Measurements from ENCODE around the gene SLC12A8.

The SLC12A8 gene

DNA sequence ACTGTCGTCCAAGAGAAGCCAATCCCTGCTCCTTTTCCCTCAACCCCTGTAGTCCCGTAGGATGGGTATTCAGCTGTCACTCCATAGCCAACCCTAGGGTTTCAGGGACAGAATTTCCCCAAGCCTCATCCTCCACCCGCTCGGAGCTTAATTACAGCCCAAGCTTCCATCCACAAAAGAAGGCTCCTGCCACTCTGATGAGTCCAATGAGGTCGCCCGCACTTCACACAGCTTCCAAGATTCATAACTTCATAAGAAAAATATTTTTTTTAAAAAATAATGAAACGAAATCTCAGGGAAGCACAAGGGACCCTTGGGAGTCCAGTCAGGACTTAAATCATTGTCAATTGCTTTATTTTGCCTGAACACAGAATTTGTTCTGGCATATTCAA is 75.6 kb downstream of the SLC12A8 start:
- no peak for DNase-seq

DNA sequence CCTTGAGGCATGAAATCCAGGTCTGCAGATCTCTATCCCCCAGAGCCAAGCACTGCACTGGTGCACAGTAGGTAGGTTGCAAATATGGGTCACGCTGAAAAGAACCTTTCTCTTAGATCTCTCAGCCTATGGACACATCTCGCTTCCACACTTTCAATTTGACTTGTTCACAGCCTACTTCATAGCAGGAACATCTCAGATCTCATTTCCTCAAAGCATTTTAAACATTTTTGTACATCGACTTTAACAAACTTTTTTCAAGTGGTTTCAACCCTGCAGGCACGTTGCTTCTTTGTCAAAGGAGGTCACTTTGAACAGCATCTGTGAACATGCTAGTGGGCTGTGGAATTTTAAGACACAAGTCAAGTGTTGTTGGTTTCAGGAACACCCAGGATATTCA is 76.0 kb downstream of the SLC12A8 start:
- no peak for DNase-seq

DNA sequence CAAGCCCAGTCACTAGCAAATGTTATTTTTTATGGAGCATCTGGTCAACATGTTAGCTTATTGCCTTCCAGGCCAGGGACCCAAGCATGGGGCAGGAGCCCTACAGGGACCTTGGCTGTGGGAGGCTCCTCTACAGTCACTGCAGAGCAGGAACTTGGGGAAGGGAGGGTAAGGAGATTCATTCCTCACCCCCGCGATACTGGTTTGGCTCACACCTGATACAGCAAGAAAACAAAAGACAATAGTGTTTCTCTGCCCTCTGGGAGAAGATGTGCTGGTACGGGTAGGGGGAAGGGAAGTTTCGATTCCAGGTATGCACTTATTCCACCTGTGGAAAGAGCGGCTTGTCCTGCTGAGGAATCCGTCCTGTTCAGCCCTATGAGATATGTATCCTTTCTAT is 77.6 kb downstream of the SLC12A8 start:
- peak; percentile 50 for DNase-seq

DNA sequence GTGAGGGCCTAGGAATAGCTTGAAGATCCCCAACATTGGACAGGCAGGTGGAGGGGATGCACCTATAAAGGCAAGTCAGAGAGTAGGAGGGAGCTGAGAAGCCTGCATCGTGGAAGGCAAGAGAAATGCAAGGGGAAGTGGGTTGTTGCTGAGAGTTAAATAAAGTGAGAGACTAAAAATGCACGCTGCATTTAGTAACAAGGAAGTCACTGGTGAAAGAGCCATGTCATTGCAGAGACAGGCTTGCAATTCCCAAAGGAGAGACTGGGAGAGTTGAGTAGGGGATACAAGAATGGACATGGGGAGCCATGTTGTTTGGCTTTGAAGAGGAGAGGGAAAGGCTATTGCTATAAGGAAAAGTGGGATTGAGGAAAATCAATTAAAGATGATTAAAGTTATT is 79.7 kb downstream of the SLC12A8 start:
- no peak for DNase-seq

DNA sequence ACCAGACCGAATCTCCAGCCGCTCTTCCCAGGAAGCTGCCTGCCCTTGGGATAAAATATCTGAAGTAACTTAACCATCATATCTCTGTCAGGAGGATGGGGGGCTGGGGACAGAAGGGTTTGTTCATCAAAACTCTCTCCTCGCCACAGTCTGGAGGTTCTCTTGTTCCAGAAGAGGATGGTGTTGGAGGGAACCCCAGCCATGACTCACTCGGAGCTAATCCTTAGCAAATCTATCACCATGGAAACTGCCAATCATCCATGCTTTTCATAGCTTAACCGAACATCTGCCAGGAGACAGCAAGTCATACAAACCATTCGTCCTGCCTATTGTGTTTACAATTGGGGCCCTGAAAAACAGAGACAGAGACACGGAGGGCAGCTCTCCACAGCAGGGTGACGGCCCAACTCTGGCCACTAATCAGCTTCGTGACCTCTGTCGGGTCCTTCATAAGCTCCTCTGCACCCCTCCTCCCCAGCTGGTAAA is 83.0 kb downstream of the SLC12A8 start:
- DNase-seq: no peak

DNA sequence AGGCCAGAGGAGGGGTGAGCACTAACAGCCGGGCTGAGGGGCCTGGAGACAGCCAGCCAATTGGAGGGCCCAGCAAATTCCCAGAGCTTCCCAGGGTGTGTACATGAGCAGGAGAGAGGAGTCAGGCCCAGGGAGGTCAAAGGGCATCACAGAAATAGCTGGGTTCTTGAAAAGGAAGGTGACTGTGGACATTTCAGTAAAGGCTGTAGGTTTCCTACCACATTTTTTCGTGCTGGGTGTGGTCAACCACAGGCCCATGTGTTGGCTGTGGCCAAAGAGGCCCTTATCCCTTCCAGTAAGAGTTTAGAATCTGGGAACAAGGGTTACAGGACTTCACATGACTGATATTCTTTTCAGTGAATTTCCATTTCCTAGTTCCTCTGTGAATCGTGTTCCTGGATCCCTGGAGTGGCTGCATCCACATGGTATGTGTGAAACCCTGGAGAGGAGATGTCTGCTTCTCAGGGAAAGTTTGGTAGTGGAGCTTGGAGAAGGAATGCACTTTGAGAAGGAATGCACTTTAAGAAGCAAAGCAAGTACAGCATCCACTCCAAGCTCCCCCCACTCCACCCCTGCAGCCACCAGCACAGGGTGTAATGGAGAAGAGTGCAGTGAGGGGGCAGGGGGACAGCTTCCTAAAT is 83.6 kb downstream of the SLC12A8 start:
- peak; percentile 91 for DNase-seq

DNA sequence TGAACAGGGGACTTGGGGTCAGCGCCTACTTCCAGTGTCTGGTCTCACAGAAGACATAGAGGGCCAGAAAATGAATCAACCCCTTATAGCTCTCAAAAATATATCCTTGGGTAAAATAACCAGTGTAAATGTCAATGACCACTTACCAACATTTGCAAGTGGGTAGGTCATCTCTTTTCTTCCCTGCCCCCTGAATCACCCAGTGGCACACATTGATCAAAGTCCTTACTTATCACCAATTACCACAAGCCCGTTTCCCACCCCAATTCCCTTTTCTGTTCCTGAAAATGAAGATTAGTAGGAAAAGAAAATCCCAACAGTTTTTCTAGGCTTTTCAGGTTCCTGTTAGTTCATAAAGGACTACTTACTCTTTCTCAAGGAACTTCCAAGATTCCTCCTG is 86.2 kb downstream of the SLC12A8 start:
- DNase-seq: no peak

DNA sequence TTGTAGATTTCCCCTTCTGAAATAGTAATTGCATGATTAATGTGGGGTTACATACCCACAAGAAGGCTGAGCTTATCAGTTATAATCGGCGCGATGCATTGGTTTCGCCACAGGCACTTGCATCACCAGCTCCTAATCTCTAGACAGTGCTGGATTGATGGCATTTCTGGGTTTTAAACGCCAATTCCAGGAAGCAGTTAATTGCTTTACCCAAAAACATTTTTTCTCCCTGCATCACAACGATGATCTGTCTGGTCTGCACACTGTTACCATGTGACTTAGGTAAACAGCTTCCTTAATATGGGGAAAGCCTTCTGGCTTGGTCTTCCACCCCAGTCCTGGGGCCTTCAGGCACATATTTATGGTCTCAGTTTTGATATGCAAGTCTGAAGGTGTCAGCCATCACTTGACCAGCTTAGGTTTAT is 86.7 kb downstream of the SLC12A8 start:
- peak; percentile 68 for DNase-seq

DNA sequence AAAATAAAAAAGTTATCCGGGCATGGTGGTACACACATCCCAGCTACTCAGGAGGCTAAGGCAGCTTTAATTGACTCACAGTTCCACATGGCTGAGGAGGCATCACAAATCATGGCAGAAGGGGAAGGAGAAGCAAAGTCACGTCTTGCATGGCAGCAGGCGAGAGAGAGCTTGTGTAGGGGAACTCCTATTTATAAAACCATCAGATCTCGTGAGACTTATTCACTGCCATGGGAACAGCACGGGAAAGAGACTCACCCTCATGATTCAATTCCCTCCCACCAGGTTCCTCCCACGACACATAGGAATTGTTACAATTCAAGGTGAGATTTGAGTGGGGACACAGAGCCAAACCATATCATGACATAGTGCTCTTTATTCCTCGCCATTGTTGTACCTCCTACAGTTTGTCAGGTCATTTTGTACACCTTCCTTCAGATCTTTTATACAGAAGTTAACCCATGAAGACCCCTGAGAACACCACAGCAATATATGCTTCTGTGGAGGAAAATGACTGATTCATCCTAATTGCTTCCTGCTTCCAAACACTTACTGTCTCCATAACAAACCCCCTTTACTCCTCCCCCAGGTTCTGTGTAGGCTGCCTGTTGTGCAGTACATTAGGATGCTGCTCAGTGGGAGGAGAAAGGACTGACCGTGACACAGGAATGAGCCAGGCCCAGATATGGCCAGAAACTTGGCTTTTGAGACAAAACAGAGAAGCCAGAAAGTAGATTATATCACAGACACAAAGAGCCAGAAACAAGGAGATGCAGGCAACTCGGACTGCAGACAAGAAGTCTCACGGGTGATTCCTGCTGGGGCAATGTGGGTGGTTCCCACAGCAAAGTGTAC is 88.9 kb downstream of the SLC12A8 start:
- DNase-seq: peak; percentile 89

DNA sequence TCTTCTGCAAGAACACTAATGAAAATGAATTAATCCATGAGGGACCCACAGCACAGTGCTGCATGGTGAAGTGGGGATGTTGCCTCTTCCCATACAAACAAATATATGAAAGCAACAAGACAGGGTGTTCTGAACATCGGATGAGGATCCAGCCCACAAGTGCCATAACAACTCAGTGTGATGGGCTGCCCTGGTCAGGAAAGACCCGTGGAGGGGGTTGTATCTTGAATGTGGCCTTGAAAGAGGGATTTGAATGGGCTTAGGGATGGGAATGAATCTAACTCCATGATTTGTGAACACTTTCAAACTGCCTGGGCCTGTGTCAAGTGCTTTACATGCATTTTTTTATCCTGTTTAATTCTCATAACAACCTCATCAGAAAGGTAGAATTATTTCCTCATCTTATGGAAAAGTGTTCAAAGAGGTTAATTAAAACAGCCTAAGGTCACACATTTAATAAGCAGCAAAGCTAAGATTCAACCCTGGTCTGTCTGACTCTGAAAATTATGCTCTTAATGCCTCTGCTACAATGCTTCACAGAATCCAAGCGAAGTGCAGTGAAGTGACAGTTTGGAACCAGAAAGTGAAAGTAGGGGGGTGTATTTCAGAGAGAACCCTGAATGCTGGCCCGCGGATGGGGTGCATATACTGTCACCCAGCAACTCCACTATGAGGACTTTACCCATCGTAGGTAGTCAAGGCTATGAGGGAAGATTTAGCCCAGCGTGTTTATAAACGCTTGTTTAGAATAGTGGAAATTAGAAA is 91.1 kb downstream of the SLC12A8 start:
- DNase-seq: no peak

DNA sequence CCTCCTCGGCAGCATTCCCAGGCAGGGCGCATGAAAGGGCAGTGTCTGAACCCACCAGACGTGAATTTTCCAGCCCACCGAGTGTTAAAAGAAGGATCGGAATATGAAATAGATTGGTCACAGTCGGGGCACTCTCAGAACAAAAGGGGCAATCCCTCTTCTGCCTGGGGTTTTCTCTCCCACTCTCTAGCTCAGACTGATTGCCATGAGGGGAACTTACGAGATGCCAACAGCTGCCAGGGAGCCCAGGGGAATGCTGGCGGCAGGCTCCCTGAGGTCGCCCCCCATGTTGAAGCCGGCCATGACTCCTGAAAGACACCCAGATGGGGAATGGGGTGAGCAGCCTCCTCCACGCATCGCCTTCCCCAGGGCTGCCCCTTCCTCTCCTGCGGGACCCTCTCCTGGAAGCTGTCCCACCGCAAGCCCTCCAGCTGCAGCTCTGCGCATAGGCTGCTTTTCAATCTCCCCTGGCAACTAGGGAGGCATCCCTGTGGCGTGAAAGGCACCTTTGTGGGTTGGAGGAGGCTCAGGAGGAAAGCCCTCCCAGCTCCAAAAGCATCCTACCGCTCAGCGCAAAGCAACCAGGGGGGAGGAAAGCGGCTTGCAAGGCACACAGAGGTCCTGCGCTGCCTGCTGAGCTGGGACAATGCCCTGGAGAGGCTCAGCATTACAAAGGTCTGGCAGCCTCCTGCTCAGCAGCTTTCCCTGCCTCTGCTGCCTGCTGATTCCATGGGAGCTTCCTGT is 92.0 kb downstream of the SLC12A8 start:
- peak; percentile 81 for DNase-seq

DNA sequence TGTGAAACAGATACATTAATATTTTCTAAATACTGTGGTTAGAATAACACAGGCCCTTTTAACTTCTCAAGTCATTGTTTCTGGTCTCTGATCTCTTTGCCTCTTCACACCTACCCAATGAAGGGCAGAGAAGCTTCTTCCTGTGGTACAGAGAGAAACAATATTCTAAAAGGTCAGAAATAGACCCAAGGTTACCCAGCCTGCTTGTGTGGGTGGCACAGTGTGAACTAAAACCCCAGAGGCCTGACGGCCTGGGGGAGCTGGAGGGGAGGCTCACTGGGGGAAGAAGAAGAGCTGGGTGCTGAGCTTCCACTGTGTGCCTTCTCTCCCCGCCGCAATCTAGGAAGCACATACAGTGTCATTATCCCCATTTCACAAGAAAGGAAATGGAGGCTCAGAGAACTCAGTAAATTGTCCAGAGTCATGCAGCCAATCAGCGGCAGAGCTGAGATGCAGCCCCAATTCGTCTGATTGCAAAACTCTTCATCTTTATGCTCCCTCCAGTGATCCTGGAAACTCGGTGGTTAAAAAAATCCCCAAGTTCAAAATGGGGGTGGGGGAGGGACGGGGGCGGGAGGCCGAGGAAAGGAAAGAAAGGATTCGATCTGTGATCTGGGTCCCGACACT is 92.7 kb downstream of the SLC12A8 start:
- peak; percentile 43 for DNase-seq

DNA sequence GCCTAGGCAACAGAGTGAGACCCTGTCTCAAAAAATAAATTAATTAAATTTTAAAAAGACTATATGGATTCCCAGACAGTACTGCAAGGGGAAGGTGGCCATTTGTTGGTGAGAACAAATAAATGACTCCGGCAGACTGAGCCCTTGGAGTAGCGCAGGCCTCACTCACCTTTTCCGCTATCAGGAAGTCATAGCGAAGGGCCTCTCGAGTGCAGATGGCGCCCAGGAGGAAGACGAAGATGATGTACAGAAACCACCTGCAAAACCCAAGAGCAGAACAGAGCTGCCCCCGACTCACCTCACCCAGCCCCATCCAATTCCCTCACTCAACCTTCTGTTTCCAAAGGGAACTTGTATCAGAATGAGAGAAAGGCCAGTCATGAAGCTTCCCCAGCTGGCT is 93.9 kb downstream of the SLC12A8 start:
- DNase-seq: no peak

DNA sequence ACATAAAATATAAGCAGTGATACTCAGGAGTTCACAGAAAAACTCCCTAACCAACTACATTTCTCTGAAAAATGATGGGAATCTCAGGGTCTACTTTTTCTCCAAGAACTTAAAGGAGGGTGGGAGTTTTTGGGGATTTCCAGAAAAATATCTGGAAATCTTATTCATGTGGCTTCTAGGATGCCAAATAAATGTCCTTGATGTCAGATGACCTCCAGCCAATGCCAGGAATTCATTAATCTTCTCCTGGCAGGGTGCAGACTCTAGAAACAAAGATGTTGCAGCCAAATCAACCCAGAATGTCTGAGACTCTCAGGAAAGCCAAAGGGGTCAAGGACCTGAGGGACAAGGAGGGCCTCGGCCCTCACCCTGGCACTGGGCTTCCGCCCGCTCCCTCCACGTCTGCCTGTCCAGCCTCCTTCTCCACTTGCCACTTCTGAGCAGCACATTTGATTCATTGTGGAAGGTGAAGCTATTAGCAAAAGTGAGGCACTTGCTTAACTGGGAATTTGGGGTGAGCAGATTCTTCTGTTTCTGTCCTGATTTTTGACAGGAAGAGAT is 94.8 kb downstream of the SLC12A8 start:
- no peak for DNase-seq

DNA sequence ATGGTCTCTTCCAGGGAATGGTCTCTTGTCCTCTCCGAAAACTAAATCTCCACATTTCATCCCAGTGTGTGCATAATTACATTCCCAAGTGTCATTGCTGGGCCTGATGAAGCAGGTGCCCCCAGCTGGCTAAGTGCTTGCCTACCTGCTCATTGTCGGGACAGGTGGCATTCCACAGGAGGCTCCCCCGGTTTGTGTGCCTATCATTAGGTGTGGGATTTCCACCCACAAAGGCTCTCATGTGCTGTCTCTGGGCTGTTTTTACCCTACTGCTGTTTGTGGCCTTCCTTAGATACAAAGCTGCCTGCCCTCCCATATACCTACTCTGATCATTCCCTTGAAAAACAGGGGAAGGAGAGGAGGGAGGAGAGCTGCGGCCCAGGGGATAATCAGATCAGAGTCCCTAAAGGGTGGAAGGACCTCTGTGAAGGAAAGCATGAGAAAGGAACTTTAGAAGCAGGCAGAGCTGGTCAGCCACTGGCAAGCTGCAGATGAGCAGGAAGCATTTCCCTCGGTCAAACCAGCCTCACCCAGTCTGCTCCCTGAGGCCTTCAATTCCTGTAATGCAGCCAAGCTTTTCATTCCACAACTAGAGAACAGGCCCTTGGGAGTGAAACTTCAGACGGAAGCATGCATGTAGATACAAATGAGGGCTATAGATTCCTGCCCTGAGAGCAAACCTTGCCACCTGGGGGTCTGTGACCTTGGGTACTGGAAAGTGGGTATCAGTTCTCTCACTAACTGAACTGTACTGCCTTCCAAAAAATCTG is 96.1 kb downstream of the SLC12A8 start:
- DNase-seq: no peak

DNA sequence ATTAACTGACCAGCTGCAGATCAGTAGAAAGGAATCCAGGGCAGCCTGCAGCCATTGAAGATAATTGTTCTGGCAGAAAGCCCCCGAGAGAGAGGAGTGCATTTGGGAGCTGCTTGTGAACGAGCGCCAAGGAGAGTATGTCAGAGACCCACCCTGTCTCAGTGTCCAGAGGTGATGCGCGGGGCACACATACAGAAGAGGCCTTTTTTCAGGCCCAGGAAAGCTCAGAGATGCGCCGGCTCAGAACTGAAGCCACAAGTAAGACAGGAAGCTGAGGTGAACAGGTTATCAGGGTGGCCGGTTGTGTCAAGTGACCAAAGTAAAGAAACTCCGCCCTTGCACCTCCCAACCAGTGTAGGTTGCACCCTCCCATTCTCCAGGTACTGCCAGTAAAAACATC is 96.9 kb downstream of the SLC12A8 start:
- DNase-seq: no peak

DNA sequence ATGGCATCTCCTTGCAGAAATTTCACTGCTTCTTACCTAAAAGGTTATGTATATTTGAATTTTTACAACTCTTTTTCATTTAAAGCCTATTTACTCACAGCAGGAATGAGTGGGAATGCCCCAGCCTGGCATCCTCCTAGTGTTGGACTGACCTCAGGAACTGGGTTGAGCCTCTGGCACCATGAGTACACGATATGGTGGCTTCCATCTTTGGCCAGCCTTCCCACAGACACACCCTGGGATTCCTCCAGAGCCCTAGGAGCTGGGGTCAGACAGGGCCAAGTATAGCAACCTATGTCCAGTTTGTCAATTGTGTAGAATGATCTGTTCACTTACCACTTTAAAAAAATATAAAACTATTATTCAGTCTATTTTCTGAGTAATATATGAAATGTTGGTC is 99.6 kb downstream of the SLC12A8 start:
- DNase-seq: no peak

DNA sequence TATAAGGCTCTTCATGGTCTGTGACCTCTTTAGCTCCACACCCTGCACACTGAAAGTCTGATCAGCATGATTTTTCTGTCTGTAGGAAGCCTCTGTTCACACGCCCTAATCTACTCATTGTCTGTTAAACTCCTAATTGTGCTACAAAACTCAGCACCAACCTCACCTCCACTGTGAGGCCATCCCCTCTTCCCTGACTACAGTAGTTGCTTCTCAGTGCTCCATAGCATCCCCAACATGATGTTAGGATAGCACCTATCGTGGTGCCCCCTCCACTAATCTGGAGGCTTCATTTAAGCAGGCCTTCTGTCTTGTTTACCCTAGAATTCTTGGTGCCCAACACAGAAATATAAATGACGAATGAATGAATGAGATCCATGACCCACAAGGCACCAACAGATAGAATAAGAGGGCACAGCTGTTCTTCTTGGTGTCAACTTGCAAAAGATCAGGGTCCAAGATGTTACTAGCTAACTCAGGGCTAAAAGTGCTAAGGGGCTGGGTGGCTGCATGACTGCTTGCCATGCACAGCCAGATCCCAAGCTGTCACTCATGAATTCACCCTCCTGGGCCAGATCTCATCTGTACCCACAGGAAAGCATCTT is 101.6 kb downstream of the SLC12A8 start:
- no peak for DNase-seq

DNA sequence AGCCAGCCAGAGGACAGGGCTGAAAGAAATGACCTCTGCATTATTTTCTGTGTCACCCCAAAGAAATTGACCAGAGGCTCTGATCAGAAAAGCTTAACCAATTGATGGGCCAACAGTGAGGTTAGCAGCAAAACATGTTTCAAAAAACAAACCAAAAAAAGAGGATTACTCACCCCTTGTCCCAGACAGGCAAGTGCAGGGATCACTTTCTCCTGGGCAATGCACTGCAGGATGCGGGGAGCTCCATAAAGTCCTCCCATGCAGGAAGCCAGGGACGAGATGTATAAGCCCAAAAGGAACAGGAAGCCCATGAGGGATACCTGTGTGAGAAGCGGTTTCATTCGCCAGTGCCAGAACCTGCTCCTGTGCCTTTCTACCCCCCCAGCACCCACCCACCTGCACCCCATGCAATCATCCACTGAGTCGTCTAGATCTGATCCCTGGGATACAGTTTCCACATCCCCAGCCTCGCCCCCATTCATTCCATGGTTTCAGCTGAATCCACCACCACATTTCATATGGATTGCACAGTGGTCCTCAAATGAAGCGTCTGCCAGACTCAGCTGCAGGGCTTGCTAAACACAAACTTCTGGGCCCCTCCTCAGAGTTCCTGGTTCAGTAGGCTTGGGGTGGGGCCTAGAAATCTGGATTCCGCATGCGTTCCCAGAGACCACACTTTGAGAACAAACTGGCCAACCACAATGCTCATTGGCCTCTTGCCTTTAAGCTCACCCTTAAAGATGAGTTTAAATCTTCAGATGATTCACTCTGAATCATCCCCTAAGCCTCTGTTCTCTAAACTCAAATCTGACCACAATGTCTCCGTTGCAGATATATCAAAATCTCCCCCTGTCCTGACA is 102.3 kb downstream of the SLC12A8 start:
- DNase-seq: no peak

DNA sequence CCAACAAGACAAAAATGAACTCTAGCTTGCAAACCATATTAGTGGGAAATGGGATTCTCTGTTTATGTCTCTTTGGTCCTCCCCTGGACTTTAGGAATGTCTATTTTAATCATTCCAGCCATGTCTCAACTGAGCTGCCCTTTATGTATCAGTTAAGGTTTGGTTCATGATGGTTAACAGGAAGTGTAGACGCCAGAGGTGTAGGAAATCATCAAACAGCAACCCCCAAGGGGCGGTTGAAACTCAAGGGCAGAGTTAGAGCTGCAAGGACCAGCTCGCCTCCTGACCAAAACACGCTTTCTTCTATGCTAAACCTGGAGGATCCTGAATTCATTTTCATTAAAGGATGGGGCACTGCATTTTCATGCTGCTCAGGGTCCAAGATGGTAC is 103.0 kb downstream of the SLC12A8 start:
- DNase-seq: no peak
